ENCODE data around the gene GART. TPM values are rescaled to one million over a fixed set of nuclear protein-coding genes. Genes with fewer than 3 reads are reported as not detected.

The GART gene
- total and polyA plus RNA-seq, 4 donors = 13.6 to 60.6 (median 41.3) TPM

- no peaks in the 10 kb centered on the region for H3K27me3 ChIP-seq (ENCODE audit: control insufficient read depth in 1 of 2, insufficient read depth in 2 of 2, low read length in 1 of 2)
- H3K27ac ChIP-seq (ENCODE audit: low read depth in 1 of 2, low read length in 2 of 2) = no peak overlapping the region
- intact Hi-C loops (cut with DNase I) = no loop called here
- no peak overlapping the region for H3K4me3 ChIP-seq (ENCODE audit: low read length in 2 of 2)
- H3K36me3 ChIP-seq (ENCODE audit: control insufficient read depth in 1 of 2, insufficient read depth in 2 of 2, low read length in 1 of 2) = peaks cover 24 to 30% of the 10 kb centered on the region in 2 donors
- DNase-seq (no peak), ATAC-seq (ENCODE audit: low FRiP score) (no peak)
- 98 to 99% methylated on average over 23 of the region's 23 CpGs for WGBS, 2 donors
- H3K9me3 ChIP-seq (ENCODE audit: control insufficient read depth, low read length) = no peaks in the 10 kb centered on the region
- no peaks in the 10 kb centered on the region for H3K4me1 ChIP-seq (ENCODE audit: control insufficient read depth in 1 of 2, insufficient read depth in 2 of 2, low read length in 2 of 2)
Observed at GRCh38 chr21:33550772-33551660, 9.1 kb upstream of the GART start.

- Histone ChIP-seq H3K27me3 (ENCODE audit: control insufficient read depth in 1 of 2, insufficient read depth in 2 of 2, low read length in 1 of 2) (no peaks in the 10 kb centered on the region), H3K4me3 (ENCODE audit: low read length in 2 of 2) (no peak overlapping the region), H3K27ac (ENCODE audit: low read depth in 1 of 2, low read length in 2 of 2) (no peak overlapping the region), H3K36me3 (ENCODE audit: control insufficient read depth in 1 of 2, insufficient read depth in 2 of 2, low read length in 1 of 2) (peaks cover 23 to 30% of the 10 kb centered on the region in 2 donors), H3K4me1 (ENCODE audit: control insufficient read depth in 1 of 2, insufficient read depth in 2 of 2, low read length in 2 of 2) (no peaks in the 10 kb centered on the region), H3K9me3 (ENCODE audit: control insufficient read depth, low read length) (no peaks in the 10 kb centered on the region)
- intact Hi-C loops (cut with DNase I) = no loop called here
- ATAC-seq (ENCODE audit: low FRiP score) = no peak
- WGBS, 2 donors = 97% methylated on average over 19 of the region's 19 CpGs
- DNase-seq = no peak
Observed at GRCh38 chr21:33549848-33550771, 8.2 kb upstream of the GART start.

- no peaks in the 10 kb centered on the region for H3K9me3 ChIP-seq (ENCODE audit: control insufficient read depth, low read length)
- H3K27me3 ChIP-seq (ENCODE audit: control insufficient read depth in 1 of 2, insufficient read depth in 2 of 2, low read length in 1 of 2) = no peaks in the 10 kb centered on the region
- H3K4me1 ChIP-seq (ENCODE audit: control insufficient read depth in 1 of 2, insufficient read depth in 2 of 2, low read length in 2 of 2) = no peaks in the 10 kb centered on the region
- no peak overlapping the region for H3K27ac ChIP-seq (ENCODE audit: low read depth in 1 of 2, low read length in 2 of 2)
- intact Hi-C loops (cut with DNase I) = no loop called here
- H3K4me3 ChIP-seq (ENCODE audit: low read length in 2 of 2) = no peak overlapping the region
- 48 to 53% methylated on average over 3 of the region's 3 CpGs for WGBS, 2 donors
- no peak for DNase-seq
- no peak for ATAC-seq (ENCODE audit: low FRiP score)
- peaks cover 2 to 10% of the 10 kb centered on the region in 2 donors for H3K36me3 ChIP-seq (ENCODE audit: control insufficient read depth in 1 of 2, insufficient read depth in 2 of 2, low read length in 1 of 2)
Observed at GRCh38 chr21:33546086-33546485, 4.2 kb upstream of the GART start.

GRCh38 chr21:33544451-33545195 is 2.7 kb upstream of the GART start:
- H3K27ac ChIP-seq (ENCODE audit: low read depth in 1 of 2, low read length in 2 of 2) = no peak overlapping the region
- no peak for ATAC-seq (ENCODE audit: low FRiP score)
- intact Hi-C loops (cut with DNase I) = no loop called here

GRCh38 chr21:33543505-33544129 is 1.7 kb upstream of the GART start:
- Histone ChIP-seq H3K36me3 (ENCODE audit: control insufficient read depth in 1 of 2, insufficient read depth in 2 of 2, low read length in 1 of 2) (no peaks in the 10 kb centered on the region), H3K4me1 (ENCODE audit: control insufficient read depth in 1 of 2, insufficient read depth in 2 of 2, low read length in 2 of 2) (no peaks in the 10 kb centered on the region), H3K4me3 (ENCODE audit: low read length in 2 of 2) (peak overlapping the region; percentile 97 to 100), H3K27ac (ENCODE audit: low read depth in 1 of 2, low read length in 2 of 2) (peak overlapping the region; percentile 74 to 94), H3K9me3 (ENCODE audit: control insufficient read depth, low read length) (no peaks in the 10 kb centered on the region), H3K27me3 (ENCODE audit: control insufficient read depth in 1 of 2, insufficient read depth in 2 of 2, low read length in 1 of 2) (no peaks in the 10 kb centered on the region)
- peak; percentile 39 for ATAC-seq (ENCODE audit: low FRiP score)
- DNase-seq = peak in 1 of 2 donors; percentile 92
- WGBS, 2 donors = 0% methylated on average over 26 of the region's 26 CpGs
- intact Hi-C loops (cut with DNase I) = loop anchor here in 1 of 2 donors (2.0 kb wide), 1 partner anchor 45 kb away; the partner anchor contains the start of gene DONSON

More at GRCh38 chr21:33544451-33545195, 2.7 kb upstream of the GART start:
- 11 to 12% methylated on average over 8 of the region's 8 CpGs for WGBS, 2 donors
- Histone ChIP-seq H3K27me3 (ENCODE audit: control insufficient read depth in 1 of 2, insufficient read depth in 2 of 2, low read length in 1 of 2) (no peaks in the 10 kb centered on the region), H3K9me3 (ENCODE audit: control insufficient read depth, low read length) (no peaks in the 10 kb centered on the region), H3K4me1 (ENCODE audit: control insufficient read depth in 1 of 2, insufficient read depth in 2 of 2, low read length in 2 of 2) (no peaks in the 10 kb centered on the region), H3K4me3 (ENCODE audit: low read length in 2 of 2) (peak overlapping the region; percentile 97 to 100), H3K36me3 (ENCODE audit: control insufficient read depth in 1 of 2, insufficient read depth in 2 of 2, low read length in 1 of 2) (no peaks in the 10 kb centered on the region)
- no peak for DNase-seq

GRCh38 chr21:33542640-33543504 is 955 bp upstream of the GART start, which contains the start of gene SON:
TSS of gene SON (plus strand) at chr21:33543038. CDS start at chr21:33543093, 55 bp downstream.
- Histone ChIP-seq H3K4me1 (ENCODE audit: control insufficient read depth in 1 of 2, insufficient read depth in 2 of 2, low read length in 2 of 2) (no peaks in the 10 kb centered on the region), H3K9me3 (ENCODE audit: control insufficient read depth, low read length) (no peaks in the 10 kb centered on the region), H3K27me3 (ENCODE audit: control insufficient read depth in 1 of 2, insufficient read depth in 2 of 2, low read length in 1 of 2) (no peaks in the 10 kb centered on the region), H3K27ac (ENCODE audit: low read depth in 1 of 2, low read length in 2 of 2) (peak within 1 kb of the TSS; percentile 88 to 96), H3K4me3 (ENCODE audit: low read length in 2 of 2) (peak within 1 kb of the TSS; percentile 97 to 100), H3K36me3 (ENCODE audit: control insufficient read depth in 1 of 2, insufficient read depth in 2 of 2, low read length in 1 of 2) (no peaks in the 10 kb centered on the region)
- ATAC-seq (ENCODE audit: low FRiP score) (peak; percentile 100), DNase-seq (peak; percentile 99 to 100)
- intact Hi-C loops (cut with DNase I) = loop anchor here in 1 of 2 donors (2.0 kb wide), 1 partner anchor 46 kb away; the partner anchor contains the start of gene DONSON
- WGBS, 2 donors = 0% methylated on average over 56 of the region's 57 CpGs

GRCh38 chr21:33541105-33541711 is 709 bp downstream of the GART start:
- intact Hi-C loops (cut with DNase I) = no loop called here

More at GRCh38 chr21:33541105-33541711, 709 bp downstream of the GART start:
- DNase-seq (no peak), ATAC-seq (ENCODE audit: low FRiP score) (no peak)
- Histone ChIP-seq H3K36me3 (ENCODE audit: control insufficient read depth in 1 of 2, insufficient read depth in 2 of 2, low read length in 1 of 2) (no peaks in the 10 kb centered on the region), H3K9me3 (ENCODE audit: control insufficient read depth, low read length) (no peaks in the 10 kb centered on the region), H3K4me3 (ENCODE audit: low read length in 2 of 2) (peak overlapping the region; percentile 48 to 74), H3K27me3 (ENCODE audit: control insufficient read depth in 1 of 2, insufficient read depth in 2 of 2, low read length in 1 of 2) (no peaks in the 10 kb centered on the region), H3K27ac (ENCODE audit: low read depth in 1 of 2, low read length in 2 of 2) (peak overlapping the region; percentile 2 to 56), H3K4me1 (ENCODE audit: control insufficient read depth in 1 of 2, insufficient read depth in 2 of 2, low read length in 2 of 2) (no peaks in the 10 kb centered on the region)
- WGBS, 2 donors = 53 to 54% methylated on average over 19 of the region's 19 CpGs

All from aorta (tissue), 5 donors.